GM23338 (cell line): ENCODE data around the gene ARPC5. TPM values are rescaled to one million over a fixed set of nuclear protein-coding genes. Genes with fewer than 3 reads are reported as not detected.

Experiments used
- ATAC-seq: fragments of 200-7000 bp; cut with Tn5 transposase; 3 replicates; pipeline ENCODE4 v1.9.1; 2020
- DNase-seq: peaks from one replicate; pipeline ENCODE4 v3.0.0-alpha.2; 2015; ENCODE audit warnings: low spot score
- H2AFZ ChIP-seq: fragments of 200-600 bp; sonication (generic); 2 replicates; pipeline ENCODE4 v1.8.0; 2016; ENCODE audit warnings: antibody characterized with exemption, mild to moderate bottlenecking, moderate library complexity
- H3F3A ChIP-seq: fragments of 200-600 bp; sonication (generic); replicated peaks from 2 replicates; pipeline ENCODE4 v1.8.0; 2017; ENCODE audit warnings: antibody characterized with exemption, mixed run types, low read depth
- H3K27ac ChIP-seq: fragments of 200-600 bp; sonication (generic); 2 replicates; pipeline ENCODE4 v1.6.1; 2016; ENCODE audit warnings: low read depth
- H3K27me3 ChIP-seq: fragments of 200-600 bp; sonication (generic); 2 replicates; pipeline ENCODE4 v1.8.0; 2016; ENCODE audit warnings: mild to moderate bottlenecking, mixed run types, moderate library complexity; ENCODE audit not compliant: insufficient read depth
- H3K36me3 ChIP-seq: fragments of 200-600 bp; sonication (generic); 2 replicates; pipeline ENCODE4 v1.8.0; 2016; ENCODE audit warnings: mild to moderate bottlenecking; ENCODE audit not compliant: insufficient read depth
- H3K4me1 ChIP-seq: fragments of 200-600 bp; sonication (generic); 2 replicates; pipeline ENCODE4 v1.8.0; 2016; ENCODE audit warnings: mild to moderate bottlenecking, moderate library complexity; ENCODE audit not compliant: insufficient read depth
- H3K4me2 ChIP-seq: fragments of 200-600 bp; sonication (generic); 2 replicates; pipeline ENCODE4 v1.7.1; 2017; ENCODE audit warnings: mixed run types
- H3K4me3 ChIP-seq: fragments of 200-600 bp; sonication (generic); 2 replicates; pipeline ENCODE4 v1.6.1; 2016; ENCODE audit warnings: mixed run types
- H3K79me2 ChIP-seq: fragments of 200-600 bp; sonication (generic); replicated peaks from 2 replicates; pipeline ENCODE4 v1.8.0; 2017; ENCODE audit warnings: mild to moderate bottlenecking; ENCODE audit not compliant: insufficient read depth
- H3K9me2 ChIP-seq: fragments of 200-600 bp; sonication (generic); 2 replicates; pipeline ENCODE4 v1.8.0; 2017; ENCODE audit not compliant: insufficient read depth
- H4K20me1 ChIP-seq: fragments of 200-600 bp; sonication (generic); replicated peaks from 2 replicates; pipeline ENCODE4 v1.8.0; 2017; ENCODE audit warnings: mild to moderate bottlenecking; ENCODE audit not compliant: insufficient read depth
- H3K27ac Mint-ChIP-seq: 2 replicates; pipeline ENCODE4 v1.8.0; 2020; ENCODE audit warnings: inconsistent platforms, mild to moderate bottlenecking, moderate library complexity, mixed read lengths
- H3K27me3 Mint-ChIP-seq: 3 replicates; pipeline ENCODE4 v1.8.0; 2022; ENCODE audit warnings: low read depth, mild to moderate bottlenecking, moderate library complexity, mixed read lengths, inconsistent platforms; ENCODE audit not compliant: insufficient read depth, poor library complexity
- H3K36me3 Mint-ChIP-seq: 3 replicates; pipeline ENCODE4 v1.8.0; 2021; ENCODE audit warnings: low read depth, mild to moderate bottlenecking, inconsistent platforms, moderate library complexity, mixed read lengths
- H3K4me1 Mint-ChIP-seq: 3 replicates; pipeline ENCODE4 v1.8.0; 2020; ENCODE audit warnings: mild to moderate bottlenecking, inconsistent platforms, mixed read lengths
- H3K4me3 Mint-ChIP-seq: 3 replicates; pipeline ENCODE4 v1.8.0; 2021; ENCODE audit warnings: moderate library complexity, mild to moderate bottlenecking, inconsistent platforms, mixed read lengths
- H3K9me3 Mint-ChIP-seq: 3 replicates; pipeline ENCODE4 v1.8.0; 2020; ENCODE audit warnings: moderate library complexity, mild to moderate bottlenecking, inconsistent platforms, mixed read lengths
- CREB1 ChIP-seq: fragments of 250-450 bp; sonication (Bioruptor Pico); IDR thresholded peaks from 2 replicates; pipeline ENCODE4 v1.5.0; 2020; ENCODE audit warnings: low read depth, mild to moderate bottlenecking, moderate library complexity
- CTCF ChIP-seq, 2 experiments: fragments of 200-600 bp in 1 of 2; sonication (generic) in 1 of 2; conservative IDR thresholded peaks; 2 replicates each; pipeline versions ENCODE4 v1.5.1 to v1.6.1; 2016 to 2017; ENCODE audit warnings: antibody characterized with exemption in 2 of 2, low read depth in 2 of 2, mild to moderate bottlenecking in 2 of 2, moderate library complexity in 1 of 2
- ETS1 ChIP-seq: IDR thresholded peaks from 2 replicates; pipeline ENCODE4 v1.6.1; 2016; ENCODE audit warnings: antibody characterized with exemption
- EZH2phosphoT487 ChIP-seq: fragments of 200-600 bp; sonication (generic); IDR thresholded peaks from one replicate; pipeline ENCODE4 v1.8.1; 2018; ENCODE audit warnings: antibody characterized with exemption; ENCODE audit not compliant: unreplicated experiment
- JUNB ChIP-seq: IDR thresholded peaks from one replicate; pipeline ENCODE4 v1.6.1; 2016; ENCODE audit warnings: antibody characterized with exemption; ENCODE audit not compliant: unreplicated experiment
- NANOG ChIP-seq: IDR thresholded peaks from 2 replicates; pipeline ENCODE4 v1.6.1; 2016; ENCODE audit warnings: antibody characterized with exemption, borderline replicate concordance
- POLR2AphosphoS5 ChIP-seq: IDR thresholded peaks from 2 replicates; pipeline ENCODE4 v1.6.1; 2016; ENCODE audit warnings: antibody characterized with exemption, low read depth
- REST ChIP-seq: IDR thresholded peaks from one replicate; pipeline ENCODE4 v1.6.1; 2018; ENCODE audit warnings: antibody characterized with exemption; ENCODE audit not compliant: unreplicated experiment
- ZNF114 ChIP-seq: fragments of 250-450 bp; sonication (Bioruptor Pico); IDR thresholded peaks from 2 replicates; pipeline ENCODE4 v1.5.0; 2020; ENCODE audit warnings: mild to moderate bottlenecking, moderate library complexity
- ZNF331 ChIP-seq: fragments of 250-450 bp; sonication (Bioruptor Pico); IDR thresholded peaks from 2 replicates; pipeline ENCODE4 v1.5.0; 2020; ENCODE audit warnings: low read depth, mild to moderate bottlenecking, moderate library complexity
- polyA plus RNA-seq: library from polyadenylated mRNA; unstranded; fragments of >200 nt; fragmentation: Nextera tagmentation; extraction: Ambion mirVana; gene quantifications from 2 replicates; pipeline ENCODE4 v1.2.1, GENCODE V29; 2016
- total RNA-seq: library from RNA; depleted of rRNA; stranded (reverse); fragments of >200 nt; shearing (Covaris generic); gene quantifications from 2 replicates; pipeline ENCODE4 v1.2.3, GENCODE V29; 2014

The ARPC5 gene
- total and polyA plus RNA-seq, 2 experiments from 2014 or later = 75.4 to 98.9 TPM

- TF ChIP-seq REST (no peak), EZH2phosphoT487 (no peak), ETS1 (no peak)
These were observed 39.1 kb downstream of the ARPC5 start (continued) for GRCh38 chr1:183596500-183596899.

- H3K4me2 ChIP-seq = no peak overlapping the region
- H3K9me3 Mint-ChIP-seq = no peaks in the 10 kb centered on the region
- H3K27ac Mint-ChIP-seq = no peak overlapping the region
- no peak overlapping the region for H2AFZ ChIP-seq
- no peak overlapping the region for H3K27ac ChIP-seq
- peaks cover 13% of the 10 kb centered on the region for H3K4me1 Mint-ChIP-seq
- DNase-seq = no peak
- no peaks in the 10 kb centered on the region for H3K79me2 ChIP-seq
- no peaks in the 10 kb centered on the region for H3K27me3 ChIP-seq
- no peaks in the 10 kb centered on the region for H4K20me1 ChIP-seq
- H3K4me3 ChIP-seq = no peak overlapping the region
- H3K9me2 ChIP-seq = 0 out of 2 replicates have a peak, but pooled peaks cover 7% of the 10 kb centered on the region
- no peaks in the 10 kb centered on the region for H3K36me3 ChIP-seq
- H3K4me1 ChIP-seq = peaks cover 6% of the 10 kb centered on the region
- no peaks in the 10 kb centered on the region for H3K36me3 Mint-ChIP-seq
- H3K4me3 Mint-ChIP-seq = no peak overlapping the region
- H3K27me3 Mint-ChIP-seq = peaks cover 5% of the 10 kb centered on the region
- no peaks in the 10 kb centered on the region for H3F3A ChIP-seq
- no peak for ATAC-seq
- no peak for TF ChIP-seq POLR2AphosphoS5
- no peak for TF ChIP-seq ZNF331
- no peak for TF ChIP-seq ZNF114 (CRISPR knock-in tag)
- no peak for TF ChIP-seq JUNB
- TF ChIP-seq ETS1 = no peak
- TF ChIP-seq CREB1 (CRISPR knock-in tag) = no peak
- no peak for TF ChIP-seq REST
- no peak for TF ChIP-seq CTCF (conservative IDR thresholded peaks at IDR 0.05; ENCODE audit: low read depth in 2 of 2)
- no peak for TF ChIP-seq NANOG
- TF ChIP-seq EZH2phosphoT487 = no peak
These were observed 40.0 kb downstream of the ARPC5 start for GRCh38 chr1:183595537-183595936.
